K562 (cell line): Measurements from ENCODE around the gene CAB39. TPM values are rescaled to one million over a fixed set of nuclear protein-coding genes. Genes with fewer than 3 reads are reported as not detected.
A peak's percentile ranks its signal among the peaks of the same experiment; 100 is the strongest.

Source experiments
- ATAC-seq: fragments of 200-7000 bp; cut with Tn5 transposase; 3 replicates; pipeline ENCODE4 v1.9.1; 2020; ENCODE audit warnings: moderate library complexity
- BruUV-seq: library from RNA; stranded (reverse); fragments of 400-500 nt; replicated peaks from 2 replicates; lab custom pipeline; 2021; lab: Mats Ljungman, UMichigan
- CTCF ChIA-PET: fragments of 300-600 bp; formaldehyde crosslinking; extraction: SDS; loops from one replicate; lab custom pipeline; 2021; ENCODE audit warnings: low intra/inter-chr PET ratio; lab: Yijun Ruan, JAX
- POLR2A ChIA-PET: fragments of 300-600, 350-650 bp; sonication (Branson Sonifier 250); formaldehyde crosslinking; extraction: SDS; loops from one replicate; lab custom pipeline; 2021; ENCODE audit warnings: antibody characterized with exemption, inconsistent platforms; lab: Yijun Ruan, JAX
- DNase-seq, 4 experiments: peaks; one replicate each; pipeline versions ENCODE4 v3.0.0 to v3.0.0-alpha.2; 2011 to 2018; ENCODE audit warnings: low spot score in 3 of 4, mixed read lengths in 3 of 4; ENCODE audit errors: extremely low read depth in 1 of 4
- FAIRE-seq: peaks from 2 replicates; lab custom pipeline; 2011; peaks lifted over from hg19 to GRCh38; lab: Jason Lieb, UNC
- H2AFZ ChIP-seq: 2 replicates; pipeline ENCODE4 v1.6.0; 2011; ENCODE audit warnings: low read depth, low read length, control low read depth, inconsistent platforms
- H3K27ac ChIP-seq: fragments of 200-600 bp; 3 replicates; pipeline ENCODE4 v1.8.0; 2011; ENCODE audit warnings: low read depth, mild to moderate bottlenecking, control low read depth, inconsistent platforms, low read length, moderate library complexity, mixed read lengths; ENCODE audit errors: extremely low read depth
- H3K27me3 ChIP-seq, 2 experiments: fragments of 300-600 bp in 1 of 2; 2 replicates in 1 of 2; 3 replicates in 1 of 2; pipeline versions ENCODE4 v1.6.0 to v1.8.0; 2011; ENCODE audit warnings: inconsistent platforms in 2 of 2, low read length in 2 of 2, mild to moderate bottlenecking in 1 of 2, mixed read lengths in 1 of 2, moderate library complexity in 1 of 2; ENCODE audit not compliant: control insufficient read depth in 2 of 2, insufficient read depth in 2 of 2
- H3K36me3 ChIP-seq: fragments of 300-600 bp; 3 replicates; pipeline ENCODE4 v1.8.0; 2011; ENCODE audit warnings: mild to moderate bottlenecking, low read length, inconsistent platforms; ENCODE audit not compliant: control insufficient read depth, insufficient read depth
- H3K4me1 ChIP-seq, 2 experiments: fragments of 200-600 bp in 1 of 2; replicated peaks in 1 of 2; 2 replicates in 1 of 2; 3 replicates in 1 of 2; pipeline versions ENCODE4 v1.5.1 to v1.8.0; 2011; ENCODE audit warnings: inconsistent platforms in 2 of 2, low read length in 2 of 2, mild to moderate bottlenecking in 1 of 2, mixed read lengths in 1 of 2, moderate library complexity in 1 of 2; ENCODE audit not compliant: control insufficient read depth in 2 of 2, insufficient read depth in 2 of 2
- H3K4me2 ChIP-seq: 2 replicates; pipeline ENCODE4 v1.6.1; 2011; ENCODE audit warnings: low read length, control low read depth, inconsistent platforms, mixed read lengths; ENCODE audit not compliant: insufficient read depth
- H3K4me3 ChIP-seq: fragments of 200-600 bp; sonication (generic), shearing (Covaris generic); 2 replicates; pipeline ENCODE4 v1.5.1; 2016; ENCODE audit warnings: control low read depth, inconsistent platforms
- H3K79me2 ChIP-seq: fragments of 200-600 bp; 3 replicates; pipeline ENCODE4 v1.8.0; 2011; ENCODE audit warnings: low read length, inconsistent platforms; ENCODE audit not compliant: control insufficient read depth, insufficient read depth
- H3K9ac ChIP-seq, 2 experiments: 2 replicates each; pipeline versions ENCODE4 v1.6.0 to v1.6.1; 2011; ENCODE audit warnings: low read depth in 2 of 2, low read length in 2 of 2, control low read depth in 1 of 2, inconsistent platforms in 1 of 2, mild to moderate bottlenecking in 1 of 2, mixed read lengths in 1 of 2; ENCODE audit not compliant: insufficient read depth in 1 of 2
- H3K9me1 ChIP-seq: one replicate; pipeline ENCODE4 v1.6.0; 2011; ENCODE audit warnings: inconsistent platforms, mild to moderate bottlenecking, low read length, moderate library complexity; ENCODE audit not compliant: control insufficient read depth, insufficient read depth
- H3K9me3 ChIP-seq: replicated peaks from 2 replicates; pipeline ENCODE4 v1.5.1; 2011; ENCODE audit warnings: low read depth, low read length, inconsistent platforms; ENCODE audit not compliant: control insufficient read depth, insufficient read depth
- H4K20me1 ChIP-seq: replicated peaks from 2 replicates; pipeline ENCODE4 v1.6.1; 2011; ENCODE audit warnings: low read length, inconsistent platforms, mixed read lengths; ENCODE audit not compliant: control insufficient read depth, insufficient read depth
- CCAR2 ChIP-seq: fragments of 200-400 bp; formaldehyde crosslinking; IDR thresholded peaks from 2 replicates; pipeline ENCODE4 v1.6.1; 2017; ENCODE audit warnings: mild to moderate bottlenecking, low read depth, low read length
- NFIC ChIP-seq: fragments of 450-650 bp; IDR thresholded peaks from 2 replicates; pipeline ENCODE4 v1.6.1; 2017; ENCODE audit warnings: mild to moderate bottlenecking, inconsistent platforms
- THRAP3 ChIP-seq: fragments of 450-650 bp; IDR thresholded peaks from 2 replicates; pipeline ENCODE4 v1.6.1; 2016; ENCODE audit warnings: mild to moderate bottlenecking, inconsistent platforms, borderline replicate concordance
- ZFX ChIP-seq: sonication (generic); formaldehyde crosslinking; IDR thresholded peaks from 2 replicates; pipeline ENCODE4 v1.8.0; 2022; ENCODE audit warnings: mild to moderate bottlenecking, missing genetic modification reagents, moderate library complexity
- ZNF551 ChIP-seq: fragments of 250-450 bp; sonication (Bioruptor Pico); IDR thresholded peaks from 2 replicates; pipeline ENCODE4 v1.5.0; 2021; ENCODE audit warnings: mild to moderate bottlenecking, moderate library complexity
- ZNF778 ChIP-seq: fragments of 450-650 bp; formaldehyde crosslinking; IDR thresholded peaks from 2 replicates; pipeline ENCODE4 v1.4.0; 2020; ENCODE audit warnings: mild to moderate bottlenecking, moderate library complexity
- ZNF780A ChIP-seq: fragments of 250-450 bp; sonication (Bioruptor Pico); IDR thresholded peaks from 2 replicates; pipeline ENCODE4 v1.5.0; 2021; ENCODE audit warnings: mild to moderate bottlenecking
- WGBS: fragments of 100-300 bp; shearing (Covaris generic); methylation state at CpG from one replicate; pipeline ENCODE4 v1.1.6; 2016; ENCODE audit warnings: low coverage, mixed read lengths; ENCODE audit not compliant: insufficient coverage; ENCODE audit errors: missing lambda C conversion rate; 5-methylcytosine and 5-hydroxymethylcytosine counted together
- in situ Hi-C: fragments of 300-500 bp; cut with MboI; formaldehyde crosslinking; loops from 4 replicates; pipeline ENCODE4 v1.15.0; 2018; ENCODE audit warnings: inconsistent platforms, mixed read lengths
- intact Hi-C: fragments of 100-400 bp; cut with micrococcal nuclease; formaldehyde crosslinking; loops from 2 replicates; pipeline ENCODE4 v1.14.2; 2022
- polyA plus RNA-seq, 8 experiments: library from polyadenylated mRNA; depleted of rRNA in 4 of 8; stranded (reverse) in 5 of 8; unstranded in 3 of 8; fragments of >200 nt; fragmentation: Nextera tagmentation in 2 of 8; fragmentation: Illumina TruSeq in 1 of 8; extraction: Ambion mirVana in 2 of 8; extraction: Trizol in 1 of 8; gene quantifications; 2 replicates each; pipeline versions ENCODE4 v1.2.1 to v1.2.3, GENCODE V29; 2011 to 2014; ENCODE audit warnings: inconsistent platforms in 1 of 8, missing spikeins in 1 of 8
- total RNA-seq, 7 experiments: library from RNA; depleted of rRNA in 6 of 7; stranded (reverse); fragments of >200 nt in 6 of 7; fragmentation: Illumina TruSeq in 2 of 7; extraction: Trizol in 2 of 7; gene quantifications; 2 replicates each; pipeline versions ENCODE4 v1.2.1 to v1.2.3, GENCODE V29; 2011 to 2021; ENCODE audit warnings: low replicate concordance in 1 of 7
- TF ChIP-seq, protein P1 (sequence below), 2 experiments: IDR thresholded peaks; 2 replicates each; pipeline ENCODE4 v1.6.1; 2011; ENCODE audit warnings: borderline replicate concordance in 1 of 2, control low read depth in 1 of 2, low read depth in 1 of 2, low read length in 1 of 2, mild to moderate bottlenecking in 1 of 2, mixed read lengths in 1 of 2, moderate library complexity in 1 of 2; ENCODE audit not compliant: insufficient read depth in 1 of 2, insufficient read length in 1 of 2, poor library complexity in 1 of 2, severe bottlenecking in 1 of 2; ENCODE audit errors: extremely low read depth in 1 of 2
- TF ChIP-seq, protein P2 (sequence below): fragments of 200-600 bp; sonication (generic); IDR thresholded peaks from one replicate; pipeline ENCODE4 v1.6.1; 2012; ENCODE audit warnings: mild to moderate bottlenecking, low read depth, low read length, inconsistent platforms

The CAB39 gene
- total and polyA plus RNA-seq, 9 of the 15 experiments (the other 6 are each of a cell fraction or from before 2014, with no cell fraction given): 27.2 to 94.4 (median 70.1) TPM

DNA sequence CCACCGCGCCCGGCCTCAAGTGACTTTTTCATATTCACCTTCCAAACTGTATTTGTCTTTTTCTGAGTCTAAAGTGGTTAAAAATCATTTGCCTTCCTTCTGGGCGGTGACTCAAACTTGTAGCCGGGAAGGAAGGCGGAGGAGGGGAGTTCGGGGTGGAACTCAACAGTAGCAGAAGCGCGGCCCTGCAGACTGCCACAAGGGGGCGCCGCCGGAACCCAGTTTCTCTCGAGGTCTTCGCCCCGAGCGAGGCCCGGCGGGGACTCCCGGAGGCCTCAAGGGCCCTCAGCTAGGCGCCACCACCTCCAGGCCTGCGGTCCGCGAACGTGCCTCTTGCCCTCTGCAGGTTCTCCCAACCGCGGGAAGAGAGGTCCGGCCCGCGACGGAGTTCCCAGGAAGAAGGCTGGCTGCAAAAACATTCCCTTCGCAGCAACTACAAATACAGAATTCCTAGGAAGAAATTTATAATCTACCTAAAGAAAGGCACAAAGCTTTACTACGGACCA is 135.3 kb downstream of the CAB39 start:
- intact Hi-C loops (loop anchor here (2.0 to 5.0 kb wide), 2 partner anchors 55 to 139 kb away; no protein-coding TSS in a partner anchor), in situ Hi-C loops (no loop called here)
- ChIA-PET POLR2A (interaction anchor here (1.2 kb wide), 1 partner anchor 9 kb away, joined by 3 read pairs; no protein-coding TSS in a partner anchor), CTCF (interaction anchor here (0.7 to 0.9 kb wide), 3 partner anchors 24 to 634 kb away, joined by 3 to 4 read pairs (median 3); no protein-coding TSS in a partner anchor)
- ATAC-seq (peak; percentile 99), DNase-seq (peak; percentile 77 to 87 (median 80)), FAIRE-seq (peak; percentile 75)
- no peak overlapping the region for H3K4me3 ChIP-seq
- no peak overlapping the region for H3K27ac ChIP-seq
- peak overlapping the region; percentile 82 for H2AFZ ChIP-seq
- H3K9ac ChIP-seq: no peak overlapping the region
- no peaks in the 10 kb centered on the region for H3K9me1 ChIP-seq
- no peaks in the 10 kb centered on the region for H3K36me3 ChIP-seq
- no TSS peak for BruUV-seq
- peaks cover 0 to 14% of the 10 kb centered on the region in 2 experiments; a peak in 2 of 5 replicates for H3K4me1 ChIP-seq
- H3K79me2 ChIP-seq: no peaks in the 10 kb centered on the region
- WGBS: 10% methylated on average over 19 of the region's 32 CpGs
- peaks cover 0 to 6% of the 10 kb centered on the region in 2 experiments; a peak in 2 of 5 replicates for H3K27me3 ChIP-seq
- H3K9me3 ChIP-seq: no peaks in the 10 kb centered on the region
- no peak overlapping the region for H3K4me2 ChIP-seq
- no peaks in the 10 kb centered on the region for H4K20me1 ChIP-seq
- TF ChIP-seq, protein P1, sequence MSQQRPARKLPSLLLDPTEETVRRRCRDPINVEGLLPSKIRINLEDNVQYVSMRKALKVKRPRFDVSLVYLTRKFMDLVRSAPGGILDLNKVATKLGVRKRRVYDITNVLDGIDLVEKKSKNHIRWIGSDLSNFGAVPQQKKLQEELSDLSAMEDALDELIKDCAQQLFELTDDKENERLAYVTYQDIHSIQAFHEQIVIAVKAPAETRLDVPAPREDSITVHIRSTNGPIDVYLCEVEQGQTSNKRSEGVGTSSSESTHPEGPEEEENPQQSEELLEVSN (IDR thresholded peaks at IDR 0.05; ENCODE audit: borderline replicate concordance in 1 of 2, extremely low read depth in 1 of 2, insufficient read depth in 1 of 2, insufficient read length in 1 of 2, low read depth in 1 of 2, low read length in 1 of 2, poor library complexity in 1 of 2, severe bottlenecking in 1 of 2): peak in 1 of 2 experiments; percentile 40
- TF ChIP-seq CCAR2 (no peak), ZNF778 (CRISPR knock-in tag) (no peak), THRAP3 (no peak), ZNF780A (CRISPR knock-in tag) (no peak), NFIC (no peak), ZNF551 (no peak), ZFX (CRISPR knock-in tag) (peak; percentile 44; the same call in 1 of the 2 replicates)
- TF ChIP-seq, protein P2, sequence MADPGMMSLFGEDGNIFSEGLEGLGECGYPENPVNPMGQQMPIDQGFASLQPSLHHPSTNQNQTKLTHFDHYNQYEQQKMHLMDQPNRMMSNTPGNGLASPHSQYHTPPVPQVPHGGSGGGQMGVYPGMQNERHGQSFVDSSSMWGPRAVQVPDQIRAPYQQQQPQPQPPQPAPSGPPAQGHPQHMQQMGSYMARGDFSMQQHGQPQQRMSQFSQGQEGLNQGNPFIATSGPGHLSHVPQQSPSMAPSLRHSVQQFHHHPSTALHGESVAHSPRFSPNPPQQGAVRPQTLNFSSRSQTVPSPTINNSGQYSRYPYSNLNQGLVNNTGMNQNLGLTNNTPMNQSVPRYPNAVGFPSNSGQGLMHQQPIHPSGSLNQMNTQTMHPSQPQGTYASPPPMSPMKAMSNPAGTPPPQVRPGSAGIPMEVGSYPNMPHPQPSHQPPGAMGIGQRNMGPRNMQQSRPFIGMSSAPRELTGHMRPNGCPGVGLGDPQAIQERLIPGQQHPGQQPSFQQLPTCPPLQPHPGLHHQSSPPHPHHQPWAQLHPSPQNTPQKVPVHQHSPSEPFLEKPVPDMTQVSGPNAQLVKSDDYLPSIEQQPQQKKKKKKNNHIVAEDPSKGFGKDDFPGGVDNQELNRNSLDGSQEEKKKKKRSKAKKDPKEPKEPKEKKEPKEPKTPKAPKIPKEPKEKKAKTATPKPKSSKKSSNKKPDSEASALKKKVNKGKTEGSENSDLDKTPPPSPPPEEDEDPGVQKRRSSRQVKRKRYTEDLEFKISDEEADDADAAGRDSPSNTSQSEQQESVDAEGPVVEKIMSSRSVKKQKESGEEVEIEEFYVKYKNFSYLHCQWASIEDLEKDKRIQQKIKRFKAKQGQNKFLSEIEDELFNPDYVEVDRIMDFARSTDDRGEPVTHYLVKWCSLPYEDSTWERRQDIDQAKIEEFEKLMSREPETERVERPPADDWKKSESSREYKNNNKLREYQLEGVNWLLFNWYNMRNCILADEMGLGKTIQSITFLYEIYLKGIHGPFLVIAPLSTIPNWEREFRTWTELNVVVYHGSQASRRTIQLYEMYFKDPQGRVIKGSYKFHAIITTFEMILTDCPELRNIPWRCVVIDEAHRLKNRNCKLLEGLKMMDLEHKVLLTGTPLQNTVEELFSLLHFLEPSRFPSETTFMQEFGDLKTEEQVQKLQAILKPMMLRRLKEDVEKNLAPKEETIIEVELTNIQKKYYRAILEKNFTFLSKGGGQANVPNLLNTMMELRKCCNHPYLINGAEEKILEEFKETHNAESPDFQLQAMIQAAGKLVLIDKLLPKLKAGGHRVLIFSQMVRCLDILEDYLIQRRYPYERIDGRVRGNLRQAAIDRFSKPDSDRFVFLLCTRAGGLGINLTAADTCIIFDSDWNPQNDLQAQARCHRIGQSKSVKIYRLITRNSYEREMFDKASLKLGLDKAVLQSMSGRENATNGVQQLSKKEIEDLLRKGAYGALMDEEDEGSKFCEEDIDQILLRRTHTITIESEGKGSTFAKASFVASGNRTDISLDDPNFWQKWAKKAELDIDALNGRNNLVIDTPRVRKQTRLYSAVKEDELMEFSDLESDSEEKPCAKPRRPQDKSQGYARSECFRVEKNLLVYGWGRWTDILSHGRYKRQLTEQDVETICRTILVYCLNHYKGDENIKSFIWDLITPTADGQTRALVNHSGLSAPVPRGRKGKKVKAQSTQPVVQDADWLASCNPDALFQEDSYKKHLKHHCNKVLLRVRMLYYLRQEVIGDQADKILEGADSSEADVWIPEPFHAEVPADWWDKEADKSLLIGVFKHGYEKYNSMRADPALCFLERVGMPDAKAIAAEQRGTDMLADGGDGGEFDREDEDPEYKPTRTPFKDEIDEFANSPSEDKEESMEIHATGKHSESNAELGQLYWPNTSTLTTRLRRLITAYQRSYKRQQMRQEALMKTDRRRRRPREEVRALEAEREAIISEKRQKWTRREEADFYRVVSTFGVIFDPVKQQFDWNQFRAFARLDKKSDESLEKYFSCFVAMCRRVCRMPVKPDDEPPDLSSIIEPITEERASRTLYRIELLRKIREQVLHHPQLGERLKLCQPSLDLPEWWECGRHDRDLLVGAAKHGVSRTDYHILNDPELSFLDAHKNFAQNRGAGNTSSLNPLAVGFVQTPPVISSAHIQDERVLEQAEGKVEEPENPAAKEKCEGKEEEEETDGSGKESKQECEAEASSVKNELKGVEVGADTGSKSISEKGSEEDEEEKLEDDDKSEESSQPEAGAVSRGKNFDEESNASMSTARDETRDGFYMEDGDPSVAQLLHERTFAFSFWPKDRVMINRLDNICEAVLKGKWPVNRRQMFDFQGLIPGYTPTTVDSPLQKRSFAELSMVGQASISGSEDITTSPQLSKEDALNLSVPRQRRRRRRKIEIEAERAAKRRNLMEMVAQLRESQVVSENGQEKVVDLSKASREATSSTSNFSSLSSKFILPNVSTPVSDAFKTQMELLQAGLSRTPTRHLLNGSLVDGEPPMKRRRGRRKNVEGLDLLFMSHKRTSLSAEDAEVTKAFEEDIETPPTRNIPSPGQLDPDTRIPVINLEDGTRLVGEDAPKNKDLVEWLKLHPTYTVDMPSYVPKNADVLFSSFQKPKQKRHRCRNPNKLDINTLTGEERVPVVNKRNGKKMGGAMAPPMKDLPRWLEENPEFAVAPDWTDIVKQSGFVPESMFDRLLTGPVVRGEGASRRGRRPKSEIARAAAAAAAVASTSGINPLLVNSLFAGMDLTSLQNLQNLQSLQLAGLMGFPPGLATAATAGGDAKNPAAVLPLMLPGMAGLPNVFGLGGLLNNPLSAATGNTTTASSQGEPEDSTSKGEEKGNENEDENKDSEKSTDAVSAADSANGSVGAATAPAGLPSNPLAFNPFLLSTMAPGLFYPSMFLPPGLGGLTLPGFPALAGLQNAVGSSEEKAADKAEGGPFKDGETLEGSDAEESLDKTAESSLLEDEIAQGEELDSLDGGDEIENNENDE: no peak
